Tibial nerve (tissue), 4 donors: Measurements from ENCODE around the gene SGSM1. TPM values are rescaled to one million over a fixed set of nuclear protein-coding genes. Genes with fewer than 3 reads are reported as not detected.

Source experiments
- DNase-seq, 2 donors: peaks; one replicate each; pipeline ENCODE4 v3.0.0-alpha.2; 2019; ENCODE audit warnings: low spot score in 2 of 2
- H3K27ac ChIP-seq, 4 donors: fragments of 200-600 bp; sonication (generic) in 3 of 4; one replicate each; pipeline ENCODE4 v1.5.1; 2017 to 2019; ENCODE audit warnings: mild to moderate bottlenecking in 1 of 4
- H3K27me3 ChIP-seq, 2 donors: fragments of 200-600 bp; sonication (generic) in 1 of 2; one replicate each; pipeline versions ENCODE4 v1.5.1 to v1.6.0; 2017 to 2019
- H3K36me3 ChIP-seq, 3 donors: fragments of 200-600 bp; sonication (generic); one replicate each; pipeline ENCODE4 v1.5.1; 2018 to 2019
- H3K4me1 ChIP-seq, 4 donors: fragments of 200-600 bp; sonication (generic) in 3 of 4; one replicate each; pipeline ENCODE4 v1.5.1; 2017 to 2019
- H3K4me3 ChIP-seq, 4 donors: fragments of 200-600 bp; sonication (generic) in 3 of 4; one replicate each; pipeline ENCODE4 v1.5.1; 2017 to 2019; ENCODE audit warnings: mild to moderate bottlenecking in 1 of 4, moderate library complexity in 1 of 4
- H3K9me3 ChIP-seq, 4 donors: fragments of 200-600 bp; sonication (generic) in 3 of 4; one replicate each; pipeline ENCODE4 v1.5.1; 2017 to 2019
- CTCF ChIP-seq, 5 experiments: fragments of 200-600 bp in 3 of 5; fragments of 450-650 bp in 2 of 5; sonication (generic) in 3 of 5; IDR thresholded peaks; one replicate each; pipeline ENCODE4 v1.5.1; 2016 to 2019; ENCODE audit warnings: antibody characterized with exemption in 5 of 5, mild to moderate bottlenecking in 3 of 5, moderate library complexity in 2 of 5
- EP300 ChIP-seq, 2 donors: sonication (generic); formaldehyde crosslinking; IDR thresholded peaks; one replicate each; pipeline ENCODE4 v1.6.1; 2017; ENCODE audit warnings: antibody characterized with exemption in 2 of 2, mild to moderate bottlenecking in 1 of 2
- POLR2A ChIP-seq, 2 donors: fragments of 450-650 bp; IDR thresholded peaks; one replicate each; pipeline ENCODE4 v1.6.1; 2017; ENCODE audit warnings: antibody characterized with exemption in 2 of 2, mild to moderate bottlenecking in 2 of 2, moderate library complexity in 2 of 2
- WGBS, 2 donors: methylation state at CpG; one replicate each; pipeline ENCODE4 v1.1.5; 2018; 5-methylcytosine and 5-hydroxymethylcytosine counted together
- total RNA-seq, 4 donors: library from RNA; depleted of rRNA; stranded (reverse); fragments of >200 nt; gene quantifications; one replicate each; pipeline ENCODE4 v1.1.0, GENCODE V29; 2016

The SGSM1 gene
- total RNA-seq, 4 donors from 2014 or later = 0.22 to 1.5 (median 0.70) TPM

- H3K36me3 ChIP-seq = no peaks in the 10 kb centered on the region
- WGBS, 2 donors = 92 to 95% methylated on average over 7 of the region's 7 CpGs
- no peaks in the 10 kb centered on the region for H3K27me3 ChIP-seq
- TF ChIP-seq CTCF (IDR thresholded peaks at IDR 0.05) (no peak), EP300 (IDR thresholded peaks at IDR 0.05) (no peak), POLR2A (IDR thresholded peaks at IDR 0.05) (no peak)
- no peaks in the 10 kb centered on the region for H3K9me3 ChIP-seq
- DNase-seq = no peak
- H3K27ac ChIP-seq = no peak overlapping the region
- no peak overlapping the region for H3K4me3 ChIP-seq
- H3K4me1 ChIP-seq = no peaks in the 10 kb centered on the region
These were observed 63.0 kb downstream of the SGSM1 start for GRCh38 chr22:24868979-24869378.

- Histone ChIP-seq H3K4me1 (no peaks in the 10 kb centered on the region), H3K27me3 (no peaks in the 10 kb centered on the region), H3K27ac (no peak overlapping the region), H3K9me3 (peaks cover 0 to 4% (median 0%) of the 10 kb centered on the region in 4 donors), H3K36me3 (peaks cover 0 to 9% (median 0%) of the 10 kb centered on the region in 3 donors), H3K4me3 (no peak overlapping the region)
- 77 to 83% methylated on average over 7 of the region's 7 CpGs for WGBS, 2 donors
- TF ChIP-seq EP300 (IDR thresholded peaks at IDR 0.05) (no peak), POLR2A (IDR thresholded peaks at IDR 0.05) (no peak), CTCF (IDR thresholded peaks at IDR 0.05) (no peak)
- DNase-seq = no peak
These were observed 65.7 kb downstream of the SGSM1 start for GRCh38 chr22:24871611-24872205.

DNA sequence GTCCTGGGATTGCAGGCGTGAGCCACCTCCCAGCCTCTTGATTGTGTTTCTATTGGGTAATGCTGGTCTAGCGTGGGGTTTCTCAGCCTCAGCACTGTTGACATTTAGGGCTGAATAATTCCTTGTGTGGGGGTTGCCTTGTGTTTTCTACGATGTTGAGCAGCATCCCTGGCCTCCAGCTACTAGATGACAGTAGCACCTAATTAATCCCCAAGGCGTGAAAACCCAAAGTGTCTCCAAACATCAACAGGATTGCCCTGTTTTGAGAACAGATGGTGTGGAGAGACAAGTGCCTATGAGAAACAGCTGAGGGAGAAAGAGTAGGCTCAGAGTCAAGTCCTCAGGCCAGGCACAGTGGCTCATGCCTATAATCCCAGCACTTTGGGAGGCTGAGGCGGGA, 67.2 kb downstream of the SGSM1 start:
- H3K4me1 ChIP-seq = no peaks in the 10 kb centered on the region
- DNase-seq = no peak
- no peaks in the 10 kb centered on the region for H3K27me3 ChIP-seq
- no peak for TF ChIP-seq EP300 (IDR thresholded peaks at IDR 0.05)
- no peak for TF ChIP-seq POLR2A (IDR thresholded peaks at IDR 0.05)
- TF ChIP-seq CTCF (IDR thresholded peaks at IDR 0.05) = no peak
- peaks cover 0 to 20% (median 0%) of the 10 kb centered on the region in 3 donors for H3K36me3 ChIP-seq
- 49 to 67% methylated on average over 5 of the region's 5 CpGs for WGBS, 2 donors
- H3K4me3 ChIP-seq = no peak overlapping the region
- H3K27ac ChIP-seq = no peak overlapping the region
- peaks cover 0 to 8% (median 0%) of the 10 kb centered on the region in 4 donors for H3K9me3 ChIP-seq

GRCh38 chr22:24875862-24876506, 70.0 kb downstream of the SGSM1 start:
- TF ChIP-seq CTCF (IDR thresholded peaks at IDR 0.05) = no peak
- TF ChIP-seq EP300 (IDR thresholded peaks at IDR 0.05) = no peak
- no peak for TF ChIP-seq POLR2A (IDR thresholded peaks at IDR 0.05)
- no peak overlapping the region for H3K4me3 ChIP-seq
- peaks cover 0 to 8% (median 0%) of the 10 kb centered on the region in 4 donors for H3K9me3 ChIP-seq
- no peak for DNase-seq
- H3K36me3 ChIP-seq = peaks cover 0 to 44% (median 0%) of the 10 kb centered on the region in 3 donors
- no peaks in the 10 kb centered on the region for H3K27me3 ChIP-seq
- H3K4me1 ChIP-seq = no peaks in the 10 kb centered on the region
- H3K27ac ChIP-seq = no peak overlapping the region
- WGBS, 2 donors = 59 to 70% methylated on average over 4 of the region's 4 CpGs

DNA sequence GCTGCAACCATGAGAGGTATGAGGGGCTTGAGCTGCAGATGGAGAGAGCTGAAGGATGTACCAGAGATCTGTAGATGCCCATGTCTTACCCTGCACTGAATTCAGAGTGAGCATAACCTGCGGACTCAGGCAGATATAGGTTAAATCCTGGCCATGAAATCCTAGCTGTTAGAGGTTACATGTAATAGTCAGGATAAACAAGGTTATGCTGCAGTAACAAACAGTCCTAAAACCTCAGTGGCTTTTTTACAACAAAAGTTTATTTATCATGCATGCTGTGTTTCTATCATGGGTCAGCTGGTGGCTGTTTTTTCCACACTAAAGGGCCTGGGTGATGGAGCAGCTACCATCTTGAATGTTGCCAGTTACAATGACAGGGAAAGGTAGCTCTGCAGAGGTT, 70.7 kb downstream of the SGSM1 start:
- TF ChIP-seq POLR2A (IDR thresholded peaks at IDR 0.05) = no peak
- no peak for TF ChIP-seq EP300 (IDR thresholded peaks at IDR 0.05)
- no peak for TF ChIP-seq CTCF (IDR thresholded peaks at IDR 0.05)
- no peaks in the 10 kb centered on the region for H3K27me3 ChIP-seq
- no peaks in the 10 kb centered on the region for H3K4me1 ChIP-seq
- no peak overlapping the region for H3K27ac ChIP-seq
- no peak for DNase-seq
- H3K36me3 ChIP-seq = peaks cover 0 to 44% (median 0%) of the 10 kb centered on the region in 3 donors
- H3K9me3 ChIP-seq = peaks cover 0 to 8% (median 0%) of the 10 kb centered on the region in 4 donors
- WGBS, 2 donors = 94 to 100% methylated on average over 1 of the region's 1 CpG
- no peak overlapping the region for H3K4me3 ChIP-seq
